DND-41 (cell line): ENCODE data around the gene BCL3.

Experiments
- CTCF ChIP-seq: IDR thresholded peaks from 2 replicates; pipeline ENCODE4 v1.5.1; 2012; ENCODE audit warnings: borderline replicate concordance, low read length, moderate library complexity, mild to moderate bottlenecking; ENCODE audit not compliant: poor library complexity, severe bottlenecking; ENCODE audit errors: extremely low read depth
- EZH2 ChIP-seq: IDR thresholded peaks from 3 replicates; pipeline ENCODE4 v1.6.1; 2012; ENCODE audit warnings: borderline replicate concordance, low read depth, mild to moderate bottlenecking, moderate library complexity, low read length, inconsistent platforms; ENCODE audit not compliant: severe bottlenecking

- TF ChIP-seq CTCF (no peak), EZH2 (peak; percentile 46)
Measured at GRCh38 chr19:44747739-44748425, 626 bp upstream of the BCL3 start.
